ENCODE results near the gene NMRK2. TPM values are rescaled to one million over a fixed set of nuclear protein-coding genes. Genes with fewer than 3 reads are reported as not detected.
"Not testable (repeated sequence)": the region's sequence is repeated elsewhere in the genome, so short reads cannot be mapped to it uniquely, and the experiment has no call there.

The NMRK2 gene
- polyA plus RNA-seq (2013, experiment 1 of 2; ENCODE audit: insufficient read length), result 0.43 TPM
- polyA plus RNA-seq (2013, experiment 2 of 2; ENCODE audit: insufficient read length), result 0.43 TPM

GRCh38 chr19:3932931-3933810 lies at the start of gene NMRK2:
Gene NMRK2, plus strand, starts transcription at chr19:3933069. Its CDS starts 603 bp downstream, at chr19:3933672.
- no peak for DNase-seq

GRCh38 chr19:3890591-3890990 lies 42.3 kb upstream of the NMRK2 start:
- DNase-seq, result no peak

DNA sequence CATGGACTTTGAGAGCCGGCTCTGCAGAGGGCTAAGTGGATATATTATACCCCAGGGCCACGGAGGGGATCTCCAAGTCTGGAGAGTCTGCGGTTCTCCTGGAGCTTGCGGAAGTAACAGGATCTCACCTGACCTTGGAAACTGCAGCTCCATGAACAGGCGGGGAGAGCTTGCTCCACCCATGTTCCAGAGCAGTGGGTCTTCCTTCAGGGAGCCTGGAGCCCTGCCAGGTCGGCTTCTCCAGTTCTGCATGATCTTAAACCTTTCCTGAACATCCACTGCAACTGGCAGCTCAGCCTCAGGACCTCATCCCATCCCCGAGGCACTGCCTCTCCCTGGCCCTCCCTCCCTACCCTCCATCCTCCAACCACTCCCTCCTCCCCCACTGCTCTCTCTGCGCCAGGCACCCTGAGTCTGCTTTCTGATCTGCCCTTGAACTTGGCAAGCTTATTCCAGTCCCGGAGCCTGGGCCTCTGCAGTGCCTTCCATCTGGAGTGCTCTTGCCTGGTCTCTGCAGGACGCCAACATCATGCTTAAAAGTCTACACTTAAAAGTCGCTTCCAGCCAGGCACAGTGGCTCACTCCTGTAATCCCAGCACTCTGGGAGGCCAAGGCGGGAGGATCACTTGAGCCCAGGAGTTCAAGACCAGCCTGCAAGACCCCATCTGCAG lies 39.2 kb upstream of the NMRK2 start:
- DNase-seq, result no peak

GRCh38 chr19:3894959-3895358 lies 37.9 kb upstream of the NMRK2 start:
- not testable (repeated sequence) for DNase-seq

GRCh38 chr19:3895788-3896187 lies 37.1 kb upstream of the NMRK2 start:
- no peak for DNase-seq

GRCh38 chr19:3897936-3898335 lies 34.9 kb upstream of the NMRK2 start:
- no peak for DNase-seq

DNA sequence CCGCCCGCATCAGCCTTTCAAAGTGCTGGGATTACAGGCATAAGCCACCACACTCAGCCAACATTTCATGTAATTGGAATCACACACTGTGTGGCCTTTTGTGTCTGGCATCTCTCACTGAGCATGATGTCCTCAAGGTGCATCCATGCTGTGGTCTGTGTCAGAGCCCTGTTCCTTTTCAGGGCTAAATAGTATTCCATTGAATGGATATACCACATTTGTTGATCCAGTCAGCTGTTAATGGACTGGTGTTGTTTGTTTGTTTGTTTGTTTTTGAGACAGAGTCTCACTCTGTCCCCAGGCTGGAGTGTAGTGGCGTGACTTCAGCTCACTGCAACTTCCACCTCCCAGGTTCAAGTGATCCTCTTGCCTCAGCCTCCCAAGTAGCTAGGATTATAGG lies 34.4 kb upstream of the NMRK2 start:
- DNase-seq, result no peak

GRCh38 chr19:3899531-3900294 lies 33.2 kb upstream of the NMRK2 start:
- no peak for DNase-seq

DNA sequence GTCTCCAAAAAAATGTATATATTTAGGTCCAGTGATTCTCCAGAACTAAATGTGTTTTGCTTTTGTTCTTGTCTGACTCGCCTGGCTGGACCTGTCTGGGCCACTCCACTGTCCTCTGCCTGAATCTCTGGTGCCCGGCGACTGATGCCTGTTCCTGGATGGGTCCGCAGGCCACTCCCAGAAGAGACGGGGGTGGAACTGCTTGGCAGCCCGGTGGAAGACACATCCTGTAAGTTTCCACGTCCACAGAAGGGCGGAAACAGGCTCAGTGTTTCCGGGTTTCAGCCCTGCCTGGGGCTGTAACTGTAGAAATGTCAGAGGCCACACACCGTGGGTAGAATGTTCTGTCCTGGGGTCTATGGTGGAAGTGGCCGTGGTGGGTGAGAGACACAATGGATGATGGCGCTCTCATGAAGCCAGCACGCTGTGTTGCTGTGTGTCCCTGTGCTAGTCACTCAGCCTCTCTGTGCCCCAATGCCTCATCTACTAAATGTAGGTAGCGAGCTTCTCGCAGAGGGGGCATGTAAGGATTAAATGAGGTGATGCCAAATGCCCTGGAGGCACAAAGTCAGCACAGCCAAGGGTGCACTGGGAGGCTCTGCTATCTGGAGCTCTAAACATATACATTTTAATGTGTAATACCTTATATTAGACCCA lies 30.4 kb upstream of the NMRK2 start:
- DNase-seq, result no peak

DNA sequence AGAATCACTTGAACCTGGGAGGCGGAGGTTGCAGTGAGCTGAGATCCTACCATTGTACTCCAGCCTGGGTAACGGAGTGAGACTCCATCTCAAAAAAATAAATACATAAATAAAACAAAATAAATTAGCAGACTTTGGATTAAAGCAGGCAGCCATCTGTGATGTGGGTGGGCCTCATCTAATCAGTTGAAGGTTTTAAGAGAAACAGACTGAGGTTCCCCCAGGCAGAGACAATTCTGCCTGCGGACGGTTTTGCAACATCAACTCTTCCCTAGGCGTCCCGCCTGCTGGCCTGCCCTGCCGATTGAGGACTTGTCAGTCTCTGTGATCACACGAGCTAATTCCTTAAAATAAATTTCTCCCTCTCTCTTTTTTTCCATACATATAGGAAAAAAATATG lies 28.6 kb upstream of the NMRK2 start:
- no peak for DNase-seq

DNA sequence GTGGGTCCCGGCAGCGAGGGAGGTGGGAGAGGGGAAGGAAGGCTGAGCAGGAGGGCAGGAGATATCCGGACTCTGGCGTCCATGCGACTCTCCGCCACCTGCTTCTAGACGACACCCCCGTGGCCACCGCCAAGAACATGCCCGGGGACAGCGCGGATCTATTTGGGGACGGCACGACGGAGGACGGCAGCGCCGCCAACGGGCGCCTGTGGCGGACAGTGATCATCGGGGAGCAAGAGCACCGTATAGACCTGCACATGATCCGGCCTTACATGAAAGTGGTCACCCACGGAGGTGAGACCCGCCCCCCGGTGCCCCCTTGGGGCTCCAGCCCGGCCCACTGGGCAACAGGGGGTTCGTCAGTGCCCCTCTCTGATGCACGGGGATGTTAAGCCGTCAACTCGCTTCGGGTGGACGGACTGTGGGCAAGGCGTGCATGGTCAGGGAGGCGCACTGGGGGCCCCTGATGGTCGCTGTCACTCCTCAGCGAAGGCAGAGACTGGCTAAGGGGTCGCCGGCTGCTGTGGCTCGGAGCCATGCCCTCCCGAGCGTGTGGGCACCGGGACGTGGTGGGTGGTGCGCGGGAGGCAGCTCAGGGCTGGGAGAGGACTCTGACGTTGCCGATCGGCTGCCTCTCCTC lies 25.1 kb upstream of the NMRK2 start:
- no peak for DNase-seq

GRCh38 chr19:3908266-3909054 lies 24.4 kb upstream of the NMRK2 start:
- DNase-seq, result no peak

DNA sequence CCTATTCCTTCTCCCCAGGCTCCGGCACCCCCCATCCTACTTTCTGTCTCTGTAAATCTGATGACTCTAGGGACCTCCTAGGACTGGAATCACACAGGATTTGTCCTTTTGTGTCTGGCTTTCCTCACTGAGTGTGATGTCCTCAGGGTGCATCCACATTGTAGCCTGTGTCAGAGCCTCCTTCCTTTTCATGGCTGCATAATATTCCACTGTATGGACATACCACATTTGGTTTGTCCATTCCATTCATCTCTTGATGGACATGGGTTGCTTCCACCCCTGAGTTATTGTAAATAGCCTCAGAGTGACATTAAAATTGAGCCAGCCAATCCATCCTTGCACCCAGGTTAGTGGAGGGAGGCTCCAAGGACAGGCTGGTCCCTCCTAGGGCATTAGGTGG lies 22.8 kb upstream of the NMRK2 start:
- no peak for DNase-seq

GRCh38 chr19:3914199-3914598 lies 18.7 kb upstream of the NMRK2 start:
- no peak for DNase-seq

- DNase-seq, result no peak
Observed at GRCh38 chr19:3916033-3916432, 16.8 kb upstream of the NMRK2 start.

GRCh38 chr19:3919793-3920192 lies 13.1 kb upstream of the NMRK2 start:
- DNase-seq, result no peak

DNA sequence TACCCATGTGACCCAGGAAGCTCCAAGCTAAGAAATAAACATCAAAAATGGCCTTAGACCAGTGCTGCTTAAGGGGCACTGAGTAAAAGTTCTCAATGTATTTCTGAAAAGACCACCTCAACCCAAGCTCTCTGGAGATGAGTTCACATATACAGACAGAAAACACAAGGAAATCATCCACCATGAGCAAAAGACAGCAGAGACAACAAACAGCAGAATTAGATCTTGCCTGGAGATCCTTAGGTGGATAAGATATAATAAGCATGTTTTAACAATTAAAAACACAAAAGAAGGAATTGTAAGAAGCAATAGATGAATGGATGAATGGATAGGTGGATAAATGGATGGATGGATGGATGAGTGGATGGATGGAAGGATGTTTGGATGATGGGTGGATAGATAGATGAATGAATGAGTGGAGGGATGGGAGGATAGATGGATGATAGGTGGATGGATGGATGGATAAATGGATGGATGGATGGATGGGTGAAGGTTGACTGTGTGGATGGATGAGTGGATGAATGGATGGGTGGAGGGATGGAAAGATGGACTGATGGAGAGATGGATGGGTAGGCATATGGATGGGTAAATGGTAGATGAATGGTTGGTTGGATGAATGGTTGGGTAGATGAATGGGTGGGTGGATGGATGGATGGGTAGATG lies 9.6 kb upstream of the NMRK2 start:
- no peak for DNase-seq

GRCh38 chr19:3923912-3924311 lies 9.0 kb upstream of the NMRK2 start:
- DNase-seq, result no peak

GRCh38 chr19:3931041-3931440 lies 1.8 kb upstream of the NMRK2 start:
- DNase-seq, result no peak

Data from fibroblast of skin of back (primary cell).